HT-29 (cell line): ENCODE results near the gene LANCL2. TPM values are rescaled to one million over a fixed set of nuclear protein-coding genes. Genes with fewer than 3 reads are reported as not detected.
A peak's percentile ranks its signal among the peaks of the same experiment; 100 is the strongest.
"Not testable (repeated sequence)": the region's sequence is repeated elsewhere in the genome, so short reads cannot be mapped to it uniquely, and the experiment has no call there.

Experiments used
- DNase-seq: peaks from one replicate; pipeline ENCODE4 v3.0.0-alpha.2; 2015; ENCODE audit warnings: low spot score
- total RNA-seq: library from RNA; depleted of rRNA; stranded (reverse); fragments of >200 nt; shearing (Covaris generic); gene quantifications from 2 replicates; pipeline ENCODE4 v1.2.3, GENCODE V29; 2014

Gene LANCL2
- total RNA-seq, 1 experiment from 2014 or later, result 19.9 TPM

- DNase-seq, result no peak
These were observed 40.9 kb downstream of the LANCL2 start for GRCh38 chr7:55405856-55406541.

- peak; percentile 26 for DNase-seq
These were observed 44.5 kb downstream of the LANCL2 start for GRCh38 chr7:55409482-55410225.

- no peak for DNase-seq
These were observed 45.6 kb downstream of the LANCL2 start for GRCh38 chr7:55410667-55411239.

- no peak for DNase-seq
These were observed 46.7 kb downstream of the LANCL2 start for GRCh38 chr7:55411844-55412243.

DNA sequence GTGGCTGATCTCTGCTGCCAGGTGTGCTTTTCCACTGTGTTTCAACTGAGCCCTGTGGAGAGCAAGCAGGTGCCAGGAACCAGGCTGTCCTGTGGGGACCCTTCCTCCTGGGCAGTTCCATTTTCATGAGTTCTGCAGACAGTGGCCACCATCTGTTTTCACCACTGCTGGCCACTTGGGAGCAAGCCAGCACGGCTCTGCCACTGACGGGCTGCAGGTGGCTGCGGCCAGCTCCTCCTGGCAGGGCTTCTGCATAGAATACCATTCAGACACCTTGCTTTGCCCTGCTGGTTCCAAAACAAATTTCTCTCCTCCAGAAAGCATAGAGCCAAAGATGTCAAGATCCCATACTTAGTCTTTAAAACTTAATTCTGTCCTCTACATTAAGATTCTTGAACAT lies 48.3 kb downstream of the LANCL2 start:
- DNase-seq, result no peak

DNA sequence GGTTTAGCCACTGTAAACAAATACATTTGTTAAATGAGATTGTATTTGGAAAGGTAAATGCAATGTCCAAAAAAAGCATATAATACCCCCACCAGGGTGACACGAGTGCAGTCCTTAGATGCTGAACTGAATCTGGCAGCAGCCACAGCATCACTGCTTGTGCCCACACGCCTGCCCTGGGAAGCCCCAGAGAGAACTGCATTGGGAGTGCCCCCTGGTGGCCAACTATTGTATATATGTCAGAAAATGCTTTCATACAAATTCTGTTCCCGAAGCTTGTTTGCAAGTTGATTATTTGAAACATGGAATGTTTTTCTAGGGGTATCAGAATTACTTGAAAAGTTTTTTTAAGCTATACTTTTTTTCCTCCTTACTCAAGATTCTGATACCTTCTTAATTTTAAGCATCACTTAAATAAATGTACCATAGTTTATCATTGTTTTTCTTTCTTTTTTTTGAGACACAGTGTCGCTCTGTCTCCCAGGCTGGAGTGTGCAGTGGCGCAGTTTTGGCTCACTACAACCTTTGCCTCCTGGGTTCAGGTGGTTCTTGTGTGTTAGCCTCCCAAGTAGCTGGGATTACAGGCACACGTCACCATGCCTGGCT lies 50.1 kb downstream of the LANCL2 start:
- peak; percentile 94 for DNase-seq

DNA sequence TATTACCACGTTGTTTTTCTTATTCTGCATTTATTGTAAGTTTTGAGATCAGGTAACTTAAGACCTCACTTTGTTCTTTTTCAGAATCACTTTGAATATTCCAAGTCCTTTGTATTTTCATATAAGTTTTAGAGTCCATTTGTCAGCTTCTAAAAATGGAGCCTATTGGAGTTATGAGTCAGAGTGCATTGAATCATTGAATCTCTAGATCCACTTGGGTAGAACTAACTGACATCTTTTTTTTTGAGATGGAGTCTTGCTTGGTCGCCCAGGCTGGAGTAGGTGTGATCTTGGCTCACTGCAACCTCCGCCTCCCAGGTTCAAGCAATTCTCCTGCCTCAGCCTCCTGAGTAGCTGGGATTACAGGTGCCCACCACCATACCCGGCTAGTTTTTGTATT lies 52.3 kb downstream of the LANCL2 start:
- DNase-seq, result not testable (repeated sequence)

GRCh38 chr7:55420530-55420929 lies 55.4 kb downstream of the LANCL2 start:
- no peak for DNase-seq

GRCh38 chr7:55423277-55423711 lies 58.2 kb downstream of the LANCL2 start:
- DNase-seq, result no peak

DNA sequence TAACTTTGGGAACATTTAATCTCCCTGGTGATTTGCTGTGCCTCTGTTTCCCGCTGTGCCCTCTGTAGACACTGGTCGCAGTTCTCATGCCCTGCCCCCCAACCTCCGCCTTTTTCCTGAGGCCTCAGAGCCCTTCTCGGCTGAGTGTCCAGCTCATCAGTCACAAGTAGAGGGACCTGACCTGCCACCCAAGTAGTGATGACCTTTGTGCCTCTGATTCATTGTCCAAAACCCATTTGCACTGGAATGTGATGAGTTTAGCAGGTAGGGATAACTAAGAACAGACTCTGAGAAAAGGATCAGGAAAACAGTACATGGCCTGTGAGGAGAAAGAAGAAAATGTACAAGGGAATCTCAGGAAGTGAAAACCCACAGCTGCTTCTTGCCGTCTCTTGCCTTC lies 58.8 kb downstream of the LANCL2 start:
- DNase-seq, result no peak

DNA sequence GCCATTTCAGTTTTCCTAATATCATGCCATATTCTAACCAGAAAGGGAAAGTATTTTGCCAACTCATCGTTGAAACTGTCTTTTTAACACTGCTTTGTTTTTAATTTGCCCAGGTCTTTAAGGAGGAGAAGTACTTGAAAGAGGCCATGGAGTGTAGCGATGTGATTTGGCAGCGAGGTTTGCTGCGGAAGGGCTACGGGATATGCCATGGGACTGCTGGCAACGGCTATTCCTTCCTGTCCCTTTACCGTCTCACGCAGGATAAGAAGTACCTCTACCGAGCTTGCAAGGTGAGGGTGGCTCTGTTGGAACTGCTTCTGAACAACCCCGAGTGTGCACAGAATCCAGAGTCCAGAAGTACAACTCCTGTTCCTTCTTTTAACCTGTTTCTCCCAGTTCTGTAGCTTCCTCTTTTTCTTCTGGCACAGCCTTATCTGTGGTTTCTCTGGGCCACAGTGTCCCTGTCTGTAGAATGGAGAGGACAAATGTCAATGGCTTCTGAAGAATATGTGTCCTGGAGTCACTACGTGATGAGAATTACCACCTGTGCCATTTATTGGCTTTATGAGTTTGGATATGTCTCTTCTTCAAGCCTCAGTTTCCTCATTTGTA lies 60.1 kb downstream of the LANCL2 start:
- no peak for DNase-seq

DNA sequence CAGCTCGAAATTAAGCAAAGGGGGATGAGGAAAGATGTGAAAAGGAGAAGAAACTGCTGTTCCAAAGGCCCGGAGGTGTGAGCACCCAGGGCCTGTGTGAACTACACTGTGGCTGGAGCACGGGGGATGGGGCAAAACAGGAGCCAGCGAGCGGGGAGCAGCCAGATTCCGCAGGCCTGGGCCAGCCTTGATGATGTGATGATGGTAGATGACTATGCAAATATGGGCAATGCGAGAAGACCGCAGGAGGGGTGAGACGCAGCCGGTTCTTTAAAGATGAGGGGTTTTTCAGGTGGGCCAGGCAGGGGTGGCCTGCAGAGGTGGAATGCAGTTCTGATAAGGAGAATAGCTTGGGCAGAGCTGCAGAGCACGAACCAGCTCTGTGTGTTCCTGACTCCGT lies 61.5 kb downstream of the LANCL2 start:
- no peak for DNase-seq

DNA sequence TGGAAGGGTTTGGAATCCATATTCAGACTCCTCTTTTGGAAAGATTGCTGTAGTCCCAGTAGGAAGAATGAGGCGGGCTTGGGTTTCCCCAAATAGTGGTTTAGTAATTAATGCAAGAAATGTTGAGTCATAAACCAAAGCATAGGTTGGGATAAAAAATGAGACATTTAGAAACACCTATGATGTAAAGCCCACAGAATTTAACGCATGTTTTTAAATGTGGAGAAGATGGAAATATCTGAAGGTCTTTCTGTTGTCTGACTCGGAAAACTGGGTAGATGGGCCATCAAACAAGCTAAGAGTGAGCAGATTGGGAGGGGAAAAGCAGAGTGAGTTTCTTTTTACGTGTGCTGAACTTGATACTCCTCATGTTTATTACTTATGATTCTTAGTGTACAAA lies 62.2 kb downstream of the LANCL2 start:
- DNase-seq, result no peak

- no peak for DNase-seq
These were observed 62.7 kb downstream of the LANCL2 start for GRCh38 chr7:55427800-55428199.

DNA sequence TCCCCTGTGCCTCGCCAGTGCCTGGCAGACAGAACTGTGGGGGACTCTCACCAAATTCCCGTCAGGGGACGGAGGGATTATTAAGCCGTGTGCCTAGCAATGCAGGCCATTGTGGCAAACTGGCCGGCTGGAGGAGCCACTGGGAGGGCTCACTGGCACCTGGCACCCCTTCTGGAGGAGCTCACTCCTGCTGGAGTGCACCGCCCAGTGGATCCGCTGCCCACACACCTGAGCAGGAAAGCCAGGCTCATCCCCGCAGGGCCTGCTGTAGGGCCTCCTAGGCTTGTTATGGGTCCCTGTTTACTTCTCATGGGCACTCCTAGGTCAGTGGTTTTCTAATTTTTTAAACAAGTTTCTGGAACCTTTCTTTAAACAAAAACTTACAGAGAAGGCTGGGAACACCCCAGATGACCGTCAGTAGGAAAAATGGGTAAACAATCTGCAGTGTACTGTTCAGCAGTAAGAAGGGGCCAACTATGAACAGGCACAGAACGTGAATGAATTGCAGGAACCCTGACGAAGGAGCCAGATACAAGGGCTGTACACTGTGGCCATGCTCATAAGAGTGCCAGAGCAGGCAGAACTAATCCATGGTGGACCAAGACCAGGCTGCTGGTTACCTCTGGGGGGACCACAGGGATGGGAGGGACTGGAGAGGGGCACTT lies 64.8 kb downstream of the LANCL2 start:
- no peak for DNase-seq

DNA sequence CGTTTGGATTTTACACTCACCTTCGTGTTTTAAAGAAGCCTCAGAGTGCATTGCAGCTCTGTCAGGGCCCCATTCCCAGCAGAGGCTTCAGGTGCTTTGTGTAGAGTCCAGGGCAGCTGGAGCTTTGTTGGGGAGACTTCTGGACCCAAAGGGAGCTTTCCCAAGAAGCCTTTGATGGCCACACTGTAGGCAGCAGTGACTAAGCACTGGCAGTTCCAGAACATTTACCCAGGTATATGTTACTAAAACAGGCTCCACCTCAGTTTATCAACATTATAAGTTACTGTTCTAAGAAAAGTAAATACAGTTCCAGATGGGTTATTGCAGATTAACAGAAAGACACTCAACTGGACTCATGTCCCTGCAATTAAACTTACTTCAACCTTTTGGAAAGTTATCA lies 66.8 kb downstream of the LANCL2 start:
- DNase-seq, result no peak

DNA sequence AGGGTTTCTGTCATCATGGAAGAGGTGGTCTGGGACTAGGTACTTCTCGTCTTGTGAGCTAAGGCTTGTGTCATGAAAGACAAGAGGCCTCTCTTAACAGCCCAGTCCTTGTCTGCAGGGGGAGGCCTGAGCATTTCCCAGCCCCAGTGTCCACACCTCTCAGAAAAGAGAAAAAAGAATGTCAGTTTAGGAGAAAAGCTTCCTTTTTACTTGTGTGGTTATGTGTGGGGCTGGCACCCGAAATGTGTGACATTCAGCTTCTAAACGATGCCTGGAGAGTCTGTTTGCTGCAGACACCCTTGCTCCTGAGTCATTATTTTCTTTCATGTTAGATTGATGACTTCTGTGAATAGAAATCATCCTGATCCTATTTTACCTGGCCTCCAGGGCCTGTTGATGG lies 67.4 kb downstream of the LANCL2 start:
- DNase-seq, result no peak

- DNase-seq, result peak; percentile 74
These were observed 68.0 kb downstream of the LANCL2 start for GRCh38 chr7:55432939-55433784.

DNA sequence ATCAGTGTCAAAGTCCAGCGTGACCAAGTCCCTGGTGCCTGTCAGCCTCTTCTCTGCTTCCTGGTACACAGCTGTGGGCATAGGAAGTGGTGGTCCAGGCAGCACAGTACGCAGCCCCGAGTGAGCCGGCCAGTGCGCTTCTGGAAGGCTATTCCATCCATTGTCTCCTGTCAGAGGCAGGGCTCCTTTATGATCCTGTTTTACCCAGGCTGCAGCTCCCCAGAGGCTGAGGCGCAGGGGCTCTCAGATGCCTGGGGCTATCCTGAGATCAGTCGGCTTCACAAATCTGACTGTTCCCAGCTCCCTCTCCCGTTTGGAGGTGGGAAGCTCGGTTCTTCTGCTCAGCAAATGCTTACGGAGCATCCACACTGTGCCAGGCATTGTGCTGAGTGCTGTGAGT lies 70.3 kb downstream of the LANCL2 start:
- DNase-seq, result no peak

DNA sequence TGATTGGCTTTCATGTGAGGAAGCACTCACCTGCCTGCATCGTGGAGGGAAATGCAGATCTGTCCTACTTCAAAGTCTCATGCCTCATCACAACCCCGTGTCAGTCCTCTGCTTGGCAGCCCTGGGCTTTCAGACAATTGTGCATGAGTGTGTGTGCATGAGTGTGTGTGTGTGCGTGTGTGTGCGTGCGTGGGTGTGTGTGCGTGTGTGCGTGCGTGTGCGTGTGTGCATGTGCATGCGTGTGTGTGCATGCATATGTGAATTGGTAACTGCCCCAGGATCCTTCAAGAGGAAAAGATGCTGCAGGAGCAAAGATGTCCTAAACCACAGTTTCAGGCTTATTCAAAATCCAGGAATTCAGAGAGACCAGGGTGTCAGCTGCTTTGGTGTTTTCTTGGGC lies 71.3 kb downstream of the LANCL2 start:
- DNase-seq, result no peak

DNA sequence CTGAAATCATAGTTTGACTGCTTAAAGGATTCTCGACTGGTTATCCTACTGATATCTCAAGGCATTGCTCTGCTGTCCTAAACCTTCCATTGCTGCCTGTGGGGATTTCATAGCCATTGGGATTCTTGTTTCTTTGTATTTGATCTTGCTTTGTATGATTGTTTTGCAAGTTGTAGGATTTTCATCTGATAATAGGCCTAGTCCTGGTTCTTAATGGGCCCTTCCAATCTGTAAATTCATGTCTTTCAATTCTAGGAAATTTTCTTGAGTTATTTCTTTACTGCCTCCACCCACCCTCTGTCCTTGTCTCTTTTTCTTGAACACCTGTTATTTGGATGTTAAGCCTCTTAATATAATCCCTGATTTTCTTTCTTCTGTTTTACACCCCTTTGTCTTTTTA lies 72.2 kb downstream of the LANCL2 start:
- DNase-seq, result no peak
